NCI-H128 (cell line): ENCODE measurements around the gene DNPH1.

Source experiments
- DNase-seq: peaks from one replicate; lab custom pipeline; 2025; ENCODE audit not compliant: unreplicated experiment; lab: John Stamatoyannopoulos, UW

The DNPH1 gene

GRCh38 chr6:43264599-43265145 lies 35.4 kb upstream of the DNPH1 start:
- DNase-seq = no peak

DNA sequence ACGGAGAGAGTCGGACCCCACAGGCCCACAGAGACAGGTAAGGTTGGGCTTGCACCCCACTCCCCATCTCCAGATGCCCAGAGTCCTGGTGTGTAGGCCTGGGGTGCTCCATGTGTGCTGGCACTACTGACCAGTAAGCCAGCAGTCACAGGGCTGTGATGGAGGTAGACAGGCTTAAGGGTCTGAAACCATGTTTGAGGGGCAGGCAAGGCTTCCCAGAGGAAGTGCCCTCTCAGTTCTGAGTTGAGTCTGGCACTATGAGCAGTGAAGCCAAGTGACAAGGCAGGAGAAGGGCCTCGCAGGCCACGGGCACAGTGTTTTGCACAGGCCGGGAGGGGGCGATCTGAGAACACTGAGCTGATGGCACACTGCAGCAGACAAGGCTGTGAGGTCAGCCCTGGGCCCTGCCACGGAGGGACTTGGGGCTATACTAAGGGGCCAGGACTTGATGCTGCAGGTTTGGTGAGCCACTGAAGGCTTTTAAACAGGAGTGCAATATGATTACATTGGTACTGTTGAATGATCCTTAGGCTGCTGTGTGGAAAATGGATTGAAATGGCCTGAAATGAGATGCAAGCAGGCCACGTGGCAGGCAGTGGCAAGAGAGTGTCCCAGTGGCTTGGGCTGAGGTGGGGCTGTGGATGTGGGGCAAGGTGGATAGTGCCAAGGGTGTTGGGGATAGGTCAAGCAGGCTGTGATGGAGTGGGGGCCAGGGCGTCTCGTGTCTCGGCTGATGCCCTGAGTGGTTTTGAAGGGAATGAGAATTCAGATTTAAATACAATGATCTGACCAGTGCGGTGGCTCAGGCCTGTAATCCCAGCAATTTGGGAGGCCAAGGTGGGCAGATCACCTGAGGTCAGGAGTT lies 34.3 kb upstream of the DNPH1 start:
- DNase-seq = no peak

- no peak for DNase-seq
These were observed 33.6 kb upstream of the DNPH1 start for GRCh38 chr6:43262780-43263313.

DNA sequence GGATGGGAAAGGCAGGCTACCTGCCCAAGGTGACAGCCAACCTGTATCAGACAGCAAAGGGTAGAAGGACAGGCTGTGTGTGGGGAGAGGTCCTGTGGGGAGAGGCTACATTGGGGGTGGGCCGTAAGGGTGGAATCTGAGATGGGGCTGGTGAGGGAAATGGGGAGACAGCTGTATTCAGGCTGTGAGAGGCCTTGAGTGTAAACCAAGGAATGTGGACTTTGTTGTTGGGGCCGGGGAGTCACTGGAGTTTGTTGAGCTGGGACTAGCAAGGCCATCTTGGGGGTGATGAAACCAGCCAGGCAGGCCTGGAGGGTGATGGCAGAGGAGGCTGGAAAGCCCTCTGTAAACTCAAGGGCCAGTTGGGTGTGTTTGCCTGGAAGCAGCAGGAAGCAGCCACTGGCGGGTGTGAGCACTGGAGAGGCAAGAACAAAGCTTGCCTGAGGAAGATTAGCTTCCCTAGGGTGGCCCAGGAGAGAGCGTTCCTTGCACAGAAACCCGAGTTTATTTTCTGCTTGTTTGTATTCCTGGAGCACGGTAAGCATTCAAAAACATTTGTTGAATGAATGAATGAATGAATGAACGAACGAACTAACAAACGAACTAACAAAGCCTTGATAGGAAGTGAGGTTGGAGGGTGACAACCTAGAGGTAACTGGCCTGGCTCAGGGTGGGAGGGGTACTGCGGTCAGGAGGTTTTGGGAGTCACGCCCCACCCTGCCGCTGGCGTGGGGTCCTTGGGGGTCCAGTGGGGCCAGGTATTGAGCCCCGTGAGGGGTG lies 32.9 kb upstream of the DNPH1 start:
- DNase-seq = no peak

GRCh38 chr6:43261198-43261597 lies 31.9 kb upstream of the DNPH1 start:
- DNase-seq = no peak

DNA sequence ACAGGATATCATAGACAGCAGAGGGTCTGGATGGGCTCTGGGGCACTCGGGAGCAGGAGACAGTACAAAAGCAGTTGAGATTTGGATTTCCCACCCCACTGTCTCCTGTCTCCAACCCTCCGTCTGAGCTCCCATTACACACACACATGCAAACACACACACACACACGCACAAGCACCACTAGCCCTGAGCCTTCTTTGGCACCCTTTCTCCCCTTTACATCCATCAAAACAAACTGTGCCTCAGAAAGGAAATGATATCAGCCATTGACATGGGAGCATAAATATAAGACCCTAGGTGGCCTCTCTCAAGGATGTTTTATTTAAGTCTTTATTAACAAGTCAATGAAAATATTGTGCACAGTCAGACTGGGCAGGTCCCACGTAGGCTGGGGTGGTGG lies 31.5 kb upstream of the DNPH1 start:
- DNase-seq = no peak

GRCh38 chr6:43258807-43259686 lies 29.8 kb upstream of the DNPH1 start:
- no peak for DNase-seq

DNA sequence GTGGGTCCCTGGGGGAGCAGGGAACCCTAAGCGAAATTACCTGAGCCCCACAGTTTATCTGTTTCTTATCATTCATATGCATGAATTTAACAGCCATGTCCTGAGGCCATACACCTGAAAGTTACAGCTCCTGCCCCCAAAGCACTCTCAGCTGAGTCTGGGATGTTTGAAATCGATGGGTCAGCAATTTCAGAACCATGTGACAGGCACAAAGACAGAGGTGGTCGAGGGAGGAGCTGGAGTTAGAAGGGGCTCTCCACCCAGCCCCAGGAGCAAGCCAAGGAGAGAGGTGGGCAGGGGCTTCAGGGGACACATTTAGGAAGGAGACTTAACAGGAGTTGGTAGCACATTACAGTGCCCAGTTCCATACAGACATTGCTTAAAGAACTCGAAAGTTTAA lies 28.9 kb upstream of the DNPH1 start:
- DNase-seq = no peak

- DNase-seq = no peak
These were observed 28.3 kb upstream of the DNPH1 start for GRCh38 chr6:43257367-43258145.

- DNase-seq = no peak
These were observed 27.5 kb upstream of the DNPH1 start for GRCh38 chr6:43256670-43257366.

GRCh38 chr6:43255408-43256054 lies 26.2 kb upstream of the DNPH1 start:
- no peak for DNase-seq

- no peak for DNase-seq
These were observed 25.6 kb upstream of the DNPH1 start for GRCh38 chr6:43254846-43255245.

GRCh38 chr6:43254138-43254817 lies 25.0 kb upstream of the DNPH1 start:
- DNase-seq = no peak

DNA sequence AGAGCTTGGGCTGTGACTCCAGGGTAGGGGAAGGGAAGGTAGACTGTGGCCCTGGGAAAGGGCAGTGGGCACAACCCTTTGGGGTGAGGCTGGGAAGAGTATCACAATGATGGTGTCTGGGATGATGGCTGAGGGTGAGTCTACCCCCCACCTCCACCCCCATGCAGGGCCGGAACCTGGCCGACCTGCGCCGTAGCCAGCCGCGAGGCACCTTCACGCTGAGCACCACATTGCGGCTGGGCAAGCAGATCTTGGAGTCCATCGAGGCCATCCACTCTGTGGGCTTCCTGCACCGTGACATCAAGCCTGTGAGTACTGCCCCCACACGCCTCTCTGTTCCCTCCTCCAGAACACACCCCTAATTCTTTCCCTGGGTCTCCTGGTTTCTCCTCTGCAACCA lies 24.1 kb upstream of the DNPH1 start:
- no peak for DNase-seq

DNA sequence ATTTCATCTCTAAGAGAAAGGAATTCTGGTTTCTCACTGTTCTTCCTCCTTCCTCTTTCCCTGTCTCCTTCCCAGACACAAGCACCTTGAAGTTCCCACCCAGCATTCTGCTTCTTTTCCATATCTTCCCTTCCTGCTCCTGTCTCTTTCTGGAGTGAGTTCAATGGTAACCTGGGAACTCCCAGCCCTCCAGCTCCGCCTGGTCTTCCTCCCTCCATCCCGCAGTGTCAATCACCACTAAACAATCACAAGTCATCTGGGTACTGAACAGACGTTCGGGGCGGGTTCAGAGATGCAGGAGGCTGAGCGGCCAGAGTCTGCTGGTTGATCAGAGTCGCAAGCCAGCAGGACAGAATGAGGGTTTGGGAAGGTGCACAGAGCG lies 21.7 kb upstream of the DNPH1 start:
- no peak for DNase-seq

DNA sequence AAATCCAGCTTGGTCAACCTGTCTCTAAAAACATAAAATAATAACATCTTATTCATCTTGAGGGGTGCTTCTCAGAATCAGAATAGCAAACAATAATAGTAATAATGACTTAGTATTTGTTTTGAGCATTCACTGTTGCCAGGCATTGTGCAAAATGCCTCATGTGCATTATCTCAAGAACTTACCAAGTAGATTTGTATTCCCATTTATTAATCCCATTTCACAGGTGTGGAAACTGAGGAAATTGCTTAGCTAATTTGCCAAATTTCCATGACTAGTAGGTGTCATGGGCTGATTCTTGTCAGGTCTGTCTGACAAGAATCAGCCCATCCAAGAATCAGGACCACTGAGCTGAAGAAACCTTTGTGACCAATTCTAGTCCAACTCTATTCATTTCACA lies 19.5 kb upstream of the DNPH1 start:
- DNase-seq = no peak

DNA sequence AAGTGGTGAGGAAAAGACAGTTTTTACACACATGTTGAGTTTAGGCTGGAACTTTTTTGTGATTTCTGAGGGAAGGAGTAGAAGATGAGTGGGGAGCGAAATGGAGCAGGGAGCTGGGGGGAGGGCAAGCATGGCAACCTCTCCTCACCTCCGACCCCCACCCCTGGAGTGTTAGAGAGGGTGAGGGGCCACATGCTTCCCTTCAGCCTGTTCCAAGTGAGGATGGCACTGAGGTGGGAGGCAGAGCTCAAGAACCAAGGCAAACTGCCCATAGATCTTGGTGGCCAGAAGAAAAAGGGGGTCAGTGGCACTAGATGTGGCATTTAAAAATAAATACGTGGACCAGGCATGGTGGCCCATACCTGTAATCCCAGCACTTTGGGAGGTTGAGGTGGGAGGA lies 18.8 kb upstream of the DNPH1 start:
- DNase-seq = no peak
